HL-60/S4 (cell line): ENCODE data around the gene PLD1.
"Not testable (repeated sequence)": the region's sequence is repeated elsewhere in the genome, so short reads cannot be mapped to it uniquely, and the experiment has no call there.

Experiments
- in situ Hi-C: fragments of 300-500 bp; cut with MboI; formaldehyde crosslinking; loops from 2 replicates; pipeline ENCODE4 v1.14.3; 2022; ENCODE audit warnings: low sequenced_read_pairs

The PLD1 gene

GRCh38 chr3:171711461-171712170 lies 98.7 kb downstream of the PLD1 start:
- in situ Hi-C loops, result no loop called here

GRCh38 chr3:171710359-171710758 lies 99.9 kb downstream of the PLD1 start:
- in situ Hi-C loops, result no loop called here

GRCh38 chr3:171704814-171705213 lies 105.5 kb downstream of the PLD1 start:
- in situ Hi-C loops, result no loop called here

GRCh38 chr3:171704002-171704401 lies 106.3 kb downstream of the PLD1 start:
- in situ Hi-C loops, result no loop called here

- in situ Hi-C loops, result no loop called here
These were observed 107.1 kb downstream of the PLD1 start for GRCh38 chr3:171703144-171703543.

- in situ Hi-C loops, result no loop called here
These were observed 109.6 kb downstream of the PLD1 start for GRCh38 chr3:171700653-171701052.

GRCh38 chr3:171700157-171700556 lies 110.1 kb downstream of the PLD1 start:
- in situ Hi-C loops, result no loop called here

- in situ Hi-C loops, result no loop called here
These were observed 110.7 kb downstream of the PLD1 start for GRCh38 chr3:171699601-171700000.

- in situ Hi-C loops, result no loop called here
These were observed 113.5 kb downstream of the PLD1 start for GRCh38 chr3:171696805-171697204.

- in situ Hi-C loops, result no loop called here
These were observed 114.9 kb downstream of the PLD1 start for GRCh38 chr3:171695426-171695825.

- in situ Hi-C loops, result no loop called here
These were observed 115.4 kb downstream of the PLD1 start for GRCh38 chr3:171694888-171695287.

- in situ Hi-C loops, result not testable (repeated sequence)
These were observed 117.7 kb downstream of the PLD1 start for GRCh38 chr3:171692551-171692950.

- in situ Hi-C loops, result no loop called here
These were observed 118.8 kb downstream of the PLD1 start for GRCh38 chr3:171691485-171691884.

- in situ Hi-C loops, result no loop called here
These were observed 120.0 kb downstream of the PLD1 start for GRCh38 chr3:171690281-171690680.

GRCh38 chr3:171688593-171688992 lies 121.7 kb downstream of the PLD1 start:
- in situ Hi-C loops, result no loop called here

- in situ Hi-C loops, result no loop called here
These were observed 122.3 kb downstream of the PLD1 start for GRCh38 chr3:171688002-171688401.

GRCh38 chr3:171687581-171687980 lies 122.7 kb downstream of the PLD1 start:
- in situ Hi-C loops, result no loop called here

- in situ Hi-C loops, result no loop called here
These were observed 123.2 kb downstream of the PLD1 start for GRCh38 chr3:171687064-171687463.

GRCh38 chr3:171685116-171685895 lies 125.0 kb downstream of the PLD1 start:
- in situ Hi-C loops, result no loop called here

- in situ Hi-C loops, result no loop called here
These were observed 126.1 kb downstream of the PLD1 start for GRCh38 chr3:171684221-171684620.

GRCh38 chr3:171682743-171683142 lies 127.5 kb downstream of the PLD1 start:
- in situ Hi-C loops, result no loop called here

GRCh38 chr3:171680726-171681411 lies 129.4 kb downstream of the PLD1 start:
- in situ Hi-C loops, result no loop called here
